WERI-Rb-1 (cell line): ENCODE measurements around the gene MROH8.

Experiments used
- DNase-seq: peaks from one replicate; pipeline ENCODE4 v3.0.0-alpha.2; 2020
- H3K27ac ChIP-seq: fragments of 250-450 bp; sonication (Bioruptor Pico); 2 replicates; pipeline ENCODE4 v1.5.1; 2020; ENCODE audit warnings: mild to moderate bottlenecking, moderate library complexity
- H3K27me3 ChIP-seq: fragments of 250-450 bp; sonication (Bioruptor Pico); 2 replicates; pipeline ENCODE4 v1.5.1; 2021; ENCODE audit warnings: mild to moderate bottlenecking, low read depth, moderate library complexity; ENCODE audit not compliant: insufficient read depth, severe bottlenecking
- H3K36me3 ChIP-seq: fragments of 250-450 bp; sonication (Bioruptor Pico); 2 replicates; pipeline ENCODE4 v1.5.1; 2020; ENCODE audit warnings: mild to moderate bottlenecking, moderate library complexity
- H3K4me3 ChIP-seq: 2 replicates; pipeline ENCODE4 v1.5.1; 2011; ENCODE audit warnings: low read depth, mild to moderate bottlenecking, control low read depth, low read length
- H3K9me3 ChIP-seq: fragments of 250-450 bp; sonication (Bioruptor Pico); 2 replicates; pipeline ENCODE4 v1.5.1; 2021; ENCODE audit warnings: mild to moderate bottlenecking, moderate library complexity; ENCODE audit not compliant: severe bottlenecking
- TF ChIP-seq, protein P1 (sequence below): IDR thresholded peaks from 2 replicates; pipeline ENCODE4 v1.5.1; 2011; ENCODE audit warnings: low read depth, mild to moderate bottlenecking, control low read depth, inconsistent platforms, low read length

MROH8 gene

DNA sequence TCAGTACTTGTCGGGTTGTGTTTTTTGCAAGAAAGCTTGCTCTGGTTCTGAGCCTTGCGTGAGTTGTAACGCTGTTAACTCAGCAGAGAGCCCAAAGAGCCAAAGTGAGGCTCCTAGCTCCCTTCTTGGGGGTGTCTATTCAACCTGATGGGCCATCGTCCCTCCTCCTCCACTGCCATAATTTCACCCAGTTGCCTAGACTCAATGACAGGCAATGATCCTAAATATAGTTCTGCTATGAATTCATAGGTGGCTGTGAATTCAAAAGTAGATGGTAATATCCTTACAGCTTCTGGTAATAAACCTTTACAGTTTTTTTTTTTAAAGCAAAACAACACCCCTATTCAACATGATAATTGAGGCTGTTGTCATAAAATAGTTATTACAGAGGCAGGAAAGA, 42.7 kb upstream of the MROH8 start:
- TF ChIP-seq, protein P1, sequence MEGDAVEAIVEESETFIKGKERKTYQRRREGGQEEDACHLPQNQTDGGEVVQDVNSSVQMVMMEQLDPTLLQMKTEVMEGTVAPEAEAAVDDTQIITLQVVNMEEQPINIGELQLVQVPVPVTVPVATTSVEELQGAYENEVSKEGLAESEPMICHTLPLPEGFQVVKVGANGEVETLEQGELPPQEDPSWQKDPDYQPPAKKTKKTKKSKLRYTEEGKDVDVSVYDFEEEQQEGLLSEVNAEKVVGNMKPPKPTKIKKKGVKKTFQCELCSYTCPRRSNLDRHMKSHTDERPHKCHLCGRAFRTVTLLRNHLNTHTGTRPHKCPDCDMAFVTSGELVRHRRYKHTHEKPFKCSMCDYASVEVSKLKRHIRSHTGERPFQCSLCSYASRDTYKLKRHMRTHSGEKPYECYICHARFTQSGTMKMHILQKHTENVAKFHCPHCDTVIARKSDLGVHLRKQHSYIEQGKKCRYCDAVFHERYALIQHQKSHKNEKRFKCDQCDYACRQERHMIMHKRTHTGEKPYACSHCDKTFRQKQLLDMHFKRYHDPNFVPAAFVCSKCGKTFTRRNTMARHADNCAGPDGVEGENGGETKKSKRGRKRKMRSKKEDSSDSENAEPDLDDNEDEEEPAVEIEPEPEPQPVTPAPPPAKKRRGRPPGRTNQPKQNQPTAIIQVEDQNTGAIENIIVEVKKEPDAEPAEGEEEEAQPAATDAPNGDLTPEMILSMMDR = no peak
- Histone ChIP-seq H3K9me3 (no peaks in the 10 kb centered on the region), H3K4me3 (no peak overlapping the region), H3K27me3 (no peaks in the 10 kb centered on the region), H3K27ac (no peak overlapping the region), H3K36me3 (peaks cover 90% of the 10 kb centered on the region)
- DNase-seq = no peak

DNA sequence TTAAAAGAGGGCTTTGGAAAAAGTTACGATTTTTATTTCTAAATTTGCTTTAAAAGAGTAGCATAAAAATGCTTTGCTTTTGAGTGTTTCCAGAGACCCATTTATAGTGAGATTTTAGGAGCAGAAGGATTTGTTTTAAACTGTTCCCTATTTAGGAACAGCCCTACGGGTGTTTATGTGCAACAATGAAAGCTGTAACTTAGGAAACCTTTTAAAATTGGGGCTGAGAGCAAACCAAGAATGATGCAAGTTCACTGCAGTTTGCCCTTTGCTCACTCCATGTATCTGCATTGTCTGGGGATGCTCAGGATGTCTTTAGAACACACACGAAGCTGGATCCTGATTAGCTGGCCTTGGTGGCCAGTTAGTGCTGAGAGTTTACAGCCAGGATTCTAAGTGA, 41.4 kb upstream of the MROH8 start:
- Histone ChIP-seq H3K27ac (no peak overlapping the region), H3K36me3 (peaks cover 88% of the 10 kb centered on the region), H3K4me3 (no peak overlapping the region), H3K9me3 (no peaks in the 10 kb centered on the region), H3K27me3 (no peaks in the 10 kb centered on the region)
- DNase-seq = no peak
- TF ChIP-seq, protein P1 = no peak

DNA sequence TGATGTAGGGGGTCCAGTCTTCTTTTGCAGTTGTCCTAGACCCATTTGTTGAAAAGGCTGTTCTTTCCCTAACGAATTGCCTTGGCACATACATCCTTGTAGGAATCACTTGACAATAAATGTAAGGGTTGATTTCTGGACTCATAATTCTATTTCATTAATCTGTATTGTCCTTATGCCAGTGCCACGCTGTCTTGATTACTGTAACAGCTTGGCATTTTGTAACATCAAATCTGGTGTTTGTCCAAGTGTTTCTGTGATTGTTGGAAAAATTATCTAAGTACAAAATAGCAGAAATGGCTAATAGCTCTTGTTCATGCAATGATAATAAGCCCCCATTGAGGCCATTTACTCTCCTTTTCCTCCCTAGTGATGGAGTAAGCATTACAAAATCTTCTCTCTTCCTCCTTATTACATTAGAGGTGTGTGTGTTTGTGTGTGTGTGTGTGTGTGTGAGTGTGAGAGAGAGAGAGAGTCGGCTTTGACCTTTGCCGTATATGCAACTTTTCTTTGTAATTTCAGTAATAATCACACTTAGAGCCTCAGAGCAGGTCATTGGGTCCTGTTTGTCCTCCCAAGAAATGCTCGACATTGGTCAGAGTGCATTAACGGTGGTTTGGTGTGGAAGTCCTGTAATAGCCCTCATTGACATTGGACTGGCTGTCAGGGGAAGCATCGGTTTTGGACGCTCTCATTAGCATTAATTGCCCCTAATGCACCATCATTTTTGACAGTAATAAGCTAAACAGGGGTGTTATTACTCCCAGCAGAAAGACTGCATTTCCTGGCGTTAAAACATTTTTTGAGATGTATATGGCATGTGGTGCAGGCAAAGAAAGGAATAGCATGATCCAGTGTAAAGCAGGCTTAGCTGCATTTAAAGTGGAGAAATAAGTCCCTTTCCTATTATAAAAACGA, 40.7 kb upstream of the MROH8 start:
- H3K27ac ChIP-seq = no peak overlapping the region
- no peak for DNase-seq
- TF ChIP-seq, protein P1 = no peak
- no peaks in the 10 kb centered on the region for H3K9me3 ChIP-seq
- no peaks in the 10 kb centered on the region for H3K27me3 ChIP-seq
- H3K36me3 ChIP-seq = peaks cover 84% of the 10 kb centered on the region
- H3K4me3 ChIP-seq = no peak overlapping the region

DNA sequence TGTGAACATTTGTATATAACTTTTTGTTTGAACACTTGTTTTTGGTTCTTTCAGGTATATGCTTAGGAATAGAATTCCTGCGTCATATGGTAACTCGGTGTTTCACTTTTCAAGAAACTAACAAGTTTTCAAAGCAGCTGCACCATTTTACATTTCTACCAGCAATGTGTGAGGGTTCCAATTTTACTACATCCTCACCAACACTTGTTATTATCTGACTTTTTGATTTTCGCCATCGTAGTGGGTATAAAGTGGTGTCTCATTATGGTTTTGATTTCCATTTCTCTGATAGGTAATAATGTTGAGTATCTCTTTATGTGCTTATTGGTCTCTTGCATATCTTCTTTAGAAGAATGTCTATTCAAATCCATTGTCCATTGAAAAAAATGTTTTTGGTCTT, 39.6 kb upstream of the MROH8 start:
- Histone ChIP-seq H3K27ac (no peak overlapping the region), H3K36me3 (peaks cover 80% of the 10 kb centered on the region), H3K27me3 (no peaks in the 10 kb centered on the region), H3K4me3 (no peak overlapping the region), H3K9me3 (no peaks in the 10 kb centered on the region)
- TF ChIP-seq, protein P1 = no peak
- no peak for DNase-seq

DNA sequence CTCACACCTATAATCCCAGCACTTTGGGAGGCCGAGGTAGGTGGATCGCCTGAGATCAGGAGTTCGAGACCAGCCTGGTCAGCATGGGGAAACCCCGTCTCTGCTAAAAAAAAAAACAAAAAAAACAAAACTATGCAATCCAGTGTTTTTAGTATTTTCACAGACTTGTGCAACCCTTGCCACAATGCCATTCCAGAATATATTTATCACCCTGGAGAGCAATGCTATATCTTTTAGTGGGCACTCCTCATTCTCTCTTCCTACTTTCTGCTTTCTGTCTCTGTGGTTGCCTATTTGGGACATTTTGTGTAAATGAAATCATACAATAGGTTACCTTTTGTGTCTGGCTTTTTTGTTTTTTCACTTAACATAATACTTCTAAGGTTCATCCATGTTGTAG, 39.1 kb upstream of the MROH8 start:
- Histone ChIP-seq H3K4me3 (no peak overlapping the region), H3K27me3 (no peaks in the 10 kb centered on the region), H3K9me3 (no peaks in the 10 kb centered on the region), H3K36me3 (peaks cover 82% of the 10 kb centered on the region), H3K27ac (no peak overlapping the region)
- TF ChIP-seq, protein P1 = no peak
- no peak for DNase-seq
